Measurements from ENCODE around the gene GNB1. TPM values are rescaled to one million over a fixed set of nuclear protein-coding genes. Genes with fewer than 3 reads are reported as not detected.

GNB1 gene
- total RNA-seq, 2 experiments from 2014 or later = 138 to 149 TPM

DNA sequence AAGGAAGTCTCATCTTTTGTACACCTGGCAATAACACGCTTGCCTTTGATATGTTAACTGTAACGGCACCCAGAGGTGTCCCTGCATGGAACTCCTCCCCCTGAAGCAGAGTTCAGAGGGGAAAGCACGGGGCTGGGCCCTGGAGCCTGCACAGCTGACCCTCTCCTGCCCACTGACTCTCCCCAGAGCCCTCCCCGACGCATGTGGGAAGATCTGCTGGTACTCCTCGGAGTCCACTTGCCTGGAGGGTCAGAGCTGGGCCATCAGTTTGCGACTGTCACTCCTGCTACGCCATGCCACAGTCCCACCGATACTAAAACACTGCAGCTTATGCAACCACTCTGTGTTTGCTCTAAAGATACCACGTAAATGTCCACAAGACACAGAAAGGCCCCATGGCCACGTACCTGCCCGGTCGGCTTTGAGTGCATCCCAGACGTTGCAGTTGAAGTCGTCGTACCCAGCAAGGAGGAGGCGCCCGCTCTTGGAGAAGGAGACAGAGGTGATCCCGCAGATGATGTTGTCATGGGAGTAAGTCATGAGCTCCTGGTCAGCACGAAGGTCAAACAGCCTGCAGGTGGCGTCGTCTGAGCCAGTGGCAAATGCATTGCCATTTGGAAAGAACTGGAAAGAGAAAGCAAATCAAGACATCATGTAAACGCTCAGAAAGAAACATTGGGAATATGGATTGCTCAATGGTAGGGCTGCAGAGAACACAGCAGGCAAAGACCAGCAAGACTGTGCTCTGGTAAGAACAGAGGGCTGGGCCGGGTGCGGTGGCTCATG is 102.0 kb downstream of the GNB1 start:
- H3K27ac Mint-ChIP-seq = no peak overlapping the region
- no peaks in the 10 kb centered on the region for H3K9me3 Mint-ChIP-seq
- H3K27me3 Mint-ChIP-seq = no peaks in the 10 kb centered on the region
- peak in 3 of 14 experiments; percentile 21 to 44 (median 31) for DNase-seq
- Histone ChIP-seq H3K27ac (ENCODE audit: low read depth in 1 of 2, low read length in 2 of 2) (no peak overlapping the region), H3K4me3 (ENCODE audit: low read length) (no peak overlapping the region), H3K36me3 (ENCODE audit: insufficient read depth, low read length) (peaks cover 89% of the 10 kb centered on the region), H3K27me3 (ENCODE audit: control insufficient read depth in 1 of 2, insufficient read depth in 2 of 2, low read length in 2 of 2) (no peaks in the 10 kb centered on the region), H3K4me1 (ENCODE audit: insufficient read depth, low read length) (peaks cover under 1% of the 10 kb centered on the region), H3K9me3 (ENCODE audit: control insufficient read depth in 1 of 2, insufficient read depth in 1 of 2, low read length in 2 of 2) (no peaks in the 10 kb centered on the region)
- H3K36me3 Mint-ChIP-seq (ENCODE audit: low read depth) = peaks cover 89% of the 10 kb centered on the region
- CTCF ChIA-PET = interaction anchor here (1.3 kb wide), 2 partner anchors 9 to 120 kb away, joined by 3 read pairs; no protein-coding TSS in a partner anchor
- TF ChIP-seq, protein P1, sequence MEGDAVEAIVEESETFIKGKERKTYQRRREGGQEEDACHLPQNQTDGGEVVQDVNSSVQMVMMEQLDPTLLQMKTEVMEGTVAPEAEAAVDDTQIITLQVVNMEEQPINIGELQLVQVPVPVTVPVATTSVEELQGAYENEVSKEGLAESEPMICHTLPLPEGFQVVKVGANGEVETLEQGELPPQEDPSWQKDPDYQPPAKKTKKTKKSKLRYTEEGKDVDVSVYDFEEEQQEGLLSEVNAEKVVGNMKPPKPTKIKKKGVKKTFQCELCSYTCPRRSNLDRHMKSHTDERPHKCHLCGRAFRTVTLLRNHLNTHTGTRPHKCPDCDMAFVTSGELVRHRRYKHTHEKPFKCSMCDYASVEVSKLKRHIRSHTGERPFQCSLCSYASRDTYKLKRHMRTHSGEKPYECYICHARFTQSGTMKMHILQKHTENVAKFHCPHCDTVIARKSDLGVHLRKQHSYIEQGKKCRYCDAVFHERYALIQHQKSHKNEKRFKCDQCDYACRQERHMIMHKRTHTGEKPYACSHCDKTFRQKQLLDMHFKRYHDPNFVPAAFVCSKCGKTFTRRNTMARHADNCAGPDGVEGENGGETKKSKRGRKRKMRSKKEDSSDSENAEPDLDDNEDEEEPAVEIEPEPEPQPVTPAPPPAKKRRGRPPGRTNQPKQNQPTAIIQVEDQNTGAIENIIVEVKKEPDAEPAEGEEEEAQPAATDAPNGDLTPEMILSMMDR (IDR thresholded peaks at IDR 0.05) = peak; percentile 14
- no peak for ATAC-seq (ENCODE audit: poor library complexity)
- H3K4me3 Mint-ChIP-seq = no peak overlapping the region
- H3K4me1 Mint-ChIP-seq (ENCODE audit: low read depth) = peaks cover 4% of the 10 kb centered on the region
- POLR2A ChIA-PET = no interaction called here
- intact Hi-C loops (cut with DNase I, micrococcal nuclease) = no loop called here

DNA sequence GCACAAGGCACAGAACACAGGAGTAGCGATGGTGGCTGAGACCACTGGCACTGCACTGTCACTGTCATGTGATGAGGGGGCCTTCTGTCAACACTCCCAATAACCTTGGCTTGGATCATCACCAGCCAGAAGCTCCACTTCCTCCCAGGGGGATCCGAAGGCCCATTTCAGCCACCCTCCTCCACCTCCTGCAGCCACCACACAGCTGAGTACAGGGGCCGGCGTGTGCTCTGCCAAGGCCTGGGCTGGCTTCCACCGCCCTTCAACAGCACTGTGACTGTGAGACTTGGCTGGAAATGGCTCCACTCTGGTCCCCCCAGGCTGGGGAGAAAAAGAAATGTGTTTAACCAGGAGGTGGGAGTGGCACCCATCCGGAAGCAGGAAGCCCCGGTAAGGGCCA is 102.8 kb downstream of the GNB1 start:
- H3K9me3 Mint-ChIP-seq = no peaks in the 10 kb centered on the region
- no peak overlapping the region for H3K27ac Mint-ChIP-seq
- H3K9me3 ChIP-seq (ENCODE audit: control insufficient read depth in 1 of 2, insufficient read depth in 1 of 2, low read length in 2 of 2) = no peaks in the 10 kb centered on the region
- intact Hi-C loops (cut with DNase I, micrococcal nuclease) = no loop called here
- no peak overlapping the region for H3K4me3 ChIP-seq (ENCODE audit: low read length)
- CTCF ChIA-PET = interaction anchor here (1.3 kb wide), 1 partner anchor 121 kb away, joined by 3 read pairs; no protein-coding TSS in a partner anchor
- TF ChIP-seq, protein P1 (IDR thresholded peaks at IDR 0.05) = no peak
- DNase-seq (no peak), ATAC-seq (ENCODE audit: poor library complexity) (no peak)
- H3K4me3 Mint-ChIP-seq = no peak overlapping the region
- H3K27me3 ChIP-seq (ENCODE audit: control insufficient read depth in 1 of 2, insufficient read depth in 2 of 2, low read length in 2 of 2) = no peaks in the 10 kb centered on the region
- H3K27ac ChIP-seq (ENCODE audit: low read depth in 1 of 2, low read length in 2 of 2) = no peak overlapping the region
- POLR2A ChIA-PET = interaction anchor here (0.6 kb wide), 1 partner anchor 99 kb away, joined by 3 read pairs; no protein-coding TSS in a partner anchor
- peaks cover 7% of the 10 kb centered on the region for H3K4me1 ChIP-seq (ENCODE audit: insufficient read depth, low read length)
- H3K27me3 Mint-ChIP-seq = no peaks in the 10 kb centered on the region
- peaks cover 82% of the 10 kb centered on the region for H3K36me3 Mint-ChIP-seq (ENCODE audit: low read depth)
- H3K4me1 Mint-ChIP-seq (ENCODE audit: low read depth) = peaks cover 9% of the 10 kb centered on the region
- H3K36me3 ChIP-seq (ENCODE audit: insufficient read depth, low read length) = peaks cover 82% of the 10 kb centered on the region

DNA sequence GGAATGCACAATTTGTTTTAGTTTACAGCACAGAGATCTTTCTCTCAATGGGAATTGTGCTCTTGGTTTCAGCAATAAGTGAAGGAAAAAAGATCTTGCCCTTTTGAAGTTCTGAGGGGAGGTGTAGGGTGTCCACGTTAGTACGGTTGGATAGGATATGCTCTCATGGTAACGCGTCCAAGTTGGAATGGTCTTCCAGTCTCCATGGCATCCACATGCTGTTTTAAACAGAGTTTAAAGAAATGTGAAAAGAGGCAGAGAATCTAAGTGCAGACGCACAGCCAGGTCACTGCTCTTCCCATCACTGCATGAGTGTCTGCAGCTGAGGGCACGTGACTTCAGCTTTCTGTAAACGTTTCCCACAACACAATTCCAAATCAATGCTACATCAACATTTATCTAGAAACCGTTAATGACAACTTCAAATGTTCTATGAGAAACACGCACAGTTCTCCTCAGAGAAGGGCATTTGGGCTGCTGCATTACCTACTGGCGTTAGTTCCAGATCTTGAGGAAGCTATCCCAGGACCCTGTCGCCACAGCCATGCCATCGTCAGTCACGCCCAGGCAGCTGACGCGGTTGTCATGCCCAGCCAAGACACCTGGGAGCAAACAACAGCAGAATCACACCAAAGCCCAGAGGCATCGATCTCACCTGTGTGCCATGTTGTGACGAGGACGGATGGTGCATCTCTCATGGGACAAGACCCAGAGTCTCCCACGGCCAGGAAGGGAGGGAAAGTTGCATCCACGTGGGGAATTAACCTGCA is 103.9 kb downstream of the GNB1 start:
- no peak overlapping the region for H3K4me3 ChIP-seq (ENCODE audit: low read length)
- DNase-seq (no peak), ATAC-seq (ENCODE audit: poor library complexity) (no peak)
- H3K27me3 ChIP-seq (ENCODE audit: control insufficient read depth in 1 of 2, insufficient read depth in 2 of 2, low read length in 2 of 2) = no peaks in the 10 kb centered on the region
- Mint-ChIP-seq H3K36me3 (ENCODE audit: low read depth) (peaks cover 71% of the 10 kb centered on the region), H3K4me3 (no peak overlapping the region), H3K27ac (no peak overlapping the region), H3K4me1 (ENCODE audit: low read depth) (peaks cover 17% of the 10 kb centered on the region), H3K27me3 (no peaks in the 10 kb centered on the region), H3K9me3 (no peaks in the 10 kb centered on the region)
- CTCF ChIA-PET = interaction anchor here (1.1 kb wide), 1 partner anchor 122 kb away, joined by 3 read pairs; no protein-coding TSS in a partner anchor
- H3K9me3 ChIP-seq (ENCODE audit: control insufficient read depth in 1 of 2, insufficient read depth in 1 of 2, low read length in 2 of 2) = no peaks in the 10 kb centered on the region
- intact Hi-C loops (cut with DNase I, micrococcal nuclease) = no loop called here
- H3K4me1 ChIP-seq (ENCODE audit: insufficient read depth, low read length) = peaks cover 19% of the 10 kb centered on the region
- TF ChIP-seq, protein P1 (IDR thresholded peaks at IDR 0.05) = no peak
- POLR2A ChIA-PET = interaction anchor here (0.6 kb wide), 1 partner anchor 100 kb away, joined by 3 read pairs; no protein-coding TSS in a partner anchor
- no peak overlapping the region for H3K27ac ChIP-seq (ENCODE audit: low read depth in 1 of 2, low read length in 2 of 2)
- H3K36me3 ChIP-seq (ENCODE audit: insufficient read depth, low read length) = peaks cover 71% of the 10 kb centered on the region

Measured in CD4-positive, alpha-beta T cell (primary cell).